Loucy (cell line): Measurements from ENCODE around the gene SNX22.

ENCODE experiments used
- H2AFZ ChIP-seq: fragments of 200-600 bp; sonication (generic); 2 replicates; pipeline ENCODE4 v1.6.0; 2016; ENCODE audit warnings: antibody characterized with exemption, mild to moderate bottlenecking, low read length, moderate library complexity
- H3F3A ChIP-seq: fragments of 200-600 bp; 2 replicates; pipeline ENCODE4 v1.6.0; 2016; ENCODE audit warnings: antibody characterized with exemption, low read depth, mild to moderate bottlenecking
- H3K27me3 ChIP-seq: fragments of 200-600 bp; sonication (generic); 2 replicates; pipeline ENCODE4 v1.6.1; 2014; ENCODE audit warnings: low read length, mild to moderate bottlenecking; ENCODE audit not compliant: insufficient read depth, poor library complexity, severe bottlenecking
- H3K36me3 ChIP-seq: fragments of 200-600 bp; sonication (generic); 2 replicates; pipeline ENCODE4 v1.6.1; 2016; ENCODE audit warnings: low read length; ENCODE audit not compliant: insufficient read depth
- H3K4me1 ChIP-seq: fragments of 200-600 bp; sonication (generic); 2 replicates; pipeline ENCODE4 v1.5.1; 2014; ENCODE audit warnings: low read length, mild to moderate bottlenecking; ENCODE audit not compliant: insufficient read depth, poor library complexity, severe bottlenecking
- H3K4me2 ChIP-seq: fragments of 200-600 bp; sonication (generic); 2 replicates; pipeline ENCODE4 v1.6.0; 2014; ENCODE audit warnings: antibody characterized with exemption, low read length, low read depth, mild to moderate bottlenecking; ENCODE audit not compliant: poor library complexity, severe bottlenecking
- H3K4me3 ChIP-seq: fragments of 200-600 bp; sonication (generic); 2 replicates; pipeline ENCODE4 v1.5.1; 2014; ENCODE audit warnings: low read length, mild to moderate bottlenecking, mixed read lengths; ENCODE audit not compliant: poor library complexity, severe bottlenecking
- H3K79me2 ChIP-seq: fragments of 200-600 bp; sonication (generic); 2 replicates; pipeline ENCODE4 v1.6.1; 2014; ENCODE audit warnings: low read length; ENCODE audit not compliant: insufficient read depth
- H3K9ac ChIP-seq: fragments of 200-600 bp; sonication (generic); 2 replicates; pipeline ENCODE4 v1.6.0; 2014; ENCODE audit warnings: mild to moderate bottlenecking, low read depth, low read length, moderate library complexity; ENCODE audit not compliant: poor library complexity, severe bottlenecking
- H3K9me2 ChIP-seq: fragments of 200-600 bp; sonication (generic); replicated peaks from 2 replicates; pipeline ENCODE4 v1.6.1; 2016; ENCODE audit warnings: low read depth, low read length, mixed read lengths
- H3K9me3 ChIP-seq: fragments of 200-600 bp; sonication (generic); 2 replicates; pipeline ENCODE4 v1.6.1; 2014; ENCODE audit warnings: mild to moderate bottlenecking, antibody characterized with exemption, low read length, low read depth; ENCODE audit not compliant: insufficient read depth
- H4K20me1 ChIP-seq: fragments of 200-600 bp; sonication (generic); 2 replicates; pipeline ENCODE4 v1.6.0; 2014; ENCODE audit warnings: antibody characterized with exemption, low read length, mild to moderate bottlenecking; ENCODE audit not compliant: insufficient read depth, poor library complexity, severe bottlenecking
- CTCF ChIP-seq: fragments of 200-600 bp; sonication (generic); conservative IDR thresholded peaks from 2 replicates; pipeline ENCODE4 v1.5.1; 2014; ENCODE audit warnings: mild to moderate bottlenecking, antibody characterized with exemption, low read length
- EZH2phosphoT487 ChIP-seq: fragments of 200-600 bp; IDR thresholded peaks from 2 replicates; pipeline ENCODE4 v1.6.1; 2018; ENCODE audit warnings: antibody characterized with exemption, mild to moderate bottlenecking, moderate library complexity, borderline replicate concordance

The SNX22 gene

DNA sequence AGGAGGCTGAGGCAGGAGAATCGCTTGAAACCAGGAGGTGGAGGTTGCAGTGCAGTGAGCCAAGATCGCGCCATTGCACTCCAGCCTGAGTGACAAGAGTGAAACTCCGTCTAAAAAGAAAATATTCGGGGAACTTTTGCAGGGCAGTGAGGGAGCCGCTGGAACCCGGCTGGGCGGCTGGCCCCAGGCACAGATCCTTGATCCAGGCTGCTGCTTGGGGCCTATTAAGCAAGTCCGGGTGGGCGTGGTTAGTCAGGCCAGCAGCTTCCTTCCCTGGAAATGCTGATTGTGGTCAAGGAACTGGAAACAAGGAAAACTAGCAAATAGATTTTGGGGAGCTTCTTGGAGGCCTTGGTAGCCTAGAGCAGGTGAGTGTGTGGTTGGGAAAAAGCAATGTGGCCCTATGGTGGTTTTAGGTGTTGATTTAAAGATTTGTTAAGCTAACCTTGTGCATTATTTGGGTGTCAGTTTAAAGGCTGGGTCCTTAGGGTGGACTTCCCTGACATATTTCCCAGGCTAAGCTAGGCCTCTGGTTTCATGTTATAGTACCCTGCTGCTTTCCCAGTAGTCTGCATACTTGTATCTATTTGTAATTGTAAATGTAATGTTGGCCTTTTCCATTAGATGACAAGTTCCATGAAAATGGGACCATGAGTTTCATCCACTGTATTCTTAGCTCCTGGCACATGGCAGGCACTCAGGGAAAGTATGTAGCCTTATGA lies 17.7 kb upstream of the SNX22 start:
- H3K9me3 ChIP-seq, result no peaks in the 10 kb centered on the region
- H3K4me2 ChIP-seq, result no peak overlapping the region
- H3K79me2 ChIP-seq, result no peaks in the 10 kb centered on the region
- peaks cover 91% of the 10 kb centered on the region; the same call in 1 of the 2 replicates for H3K36me3 ChIP-seq
- H3K9ac ChIP-seq, result no peak overlapping the region
- no peaks in the 10 kb centered on the region for H3K4me1 ChIP-seq
- H3F3A ChIP-seq, result no peaks in the 10 kb centered on the region
- H4K20me1 ChIP-seq, result no peaks in the 10 kb centered on the region
- no peaks in the 10 kb centered on the region for H3K9me2 ChIP-seq
- H2AFZ ChIP-seq, result no peak overlapping the region
- TF ChIP-seq EZH2phosphoT487 (no peak), CTCF (no peak)
- H3K4me3 ChIP-seq, result no peak overlapping the region
- no peaks in the 10 kb centered on the region for H3K27me3 ChIP-seq

DNA sequence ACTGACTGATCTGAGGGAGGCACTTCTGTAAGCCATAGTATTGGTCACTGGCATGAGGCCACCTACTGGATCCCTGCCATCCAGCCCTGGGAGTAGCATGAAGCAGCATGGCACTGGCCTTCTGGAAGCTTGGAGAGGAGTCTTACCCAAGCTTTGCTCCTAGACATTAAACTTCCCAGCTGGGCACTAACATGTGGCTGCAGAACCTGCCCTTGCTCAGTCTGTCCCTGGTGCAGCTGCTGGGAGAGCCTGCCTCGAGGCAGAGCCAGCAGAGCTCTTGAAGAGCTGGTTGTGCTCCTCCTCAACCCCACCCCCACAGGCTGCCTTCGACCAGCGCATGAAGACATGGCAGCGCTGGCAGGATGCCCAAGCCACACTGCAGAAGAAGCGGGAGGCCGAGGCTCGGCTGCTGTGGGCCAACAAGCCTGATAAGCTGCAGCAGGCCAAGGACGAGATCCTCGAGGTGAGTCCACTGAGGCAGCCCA lies 17.1 kb upstream of the SNX22 start:
- Histone ChIP-seq H3K4me2 (no peak overlapping the region), H3K4me3 (no peak overlapping the region), H2AFZ (no peak overlapping the region), H3K9ac (no peak overlapping the region), H3F3A (no peaks in the 10 kb centered on the region), H3K9me3 (no peaks in the 10 kb centered on the region), H3K27me3 (no peaks in the 10 kb centered on the region), H3K9me2 (no peaks in the 10 kb centered on the region), H3K36me3 (peaks cover 86% of the 10 kb centered on the region; the same call in 1 of the 2 replicates), H3K79me2 (no peaks in the 10 kb centered on the region), H4K20me1 (no peaks in the 10 kb centered on the region), H3K4me1 (no peaks in the 10 kb centered on the region)
- TF ChIP-seq CTCF, result no peak
- TF ChIP-seq EZH2phosphoT487, result no peak

- Histone ChIP-seq H3K4me3 (no peak overlapping the region), H3K9me2 (no peaks in the 10 kb centered on the region), H3K4me2 (no peak overlapping the region), H3K36me3 (peaks cover 70% of the 10 kb centered on the region; the same call in 1 of the 2 replicates), H3K79me2 (no peaks in the 10 kb centered on the region), H3F3A (no peaks in the 10 kb centered on the region), H3K27me3 (no peaks in the 10 kb centered on the region), H3K9me3 (no peaks in the 10 kb centered on the region), H2AFZ (no peak overlapping the region), H3K9ac (no peak overlapping the region), H4K20me1 (no peaks in the 10 kb centered on the region), H3K4me1 (no peaks in the 10 kb centered on the region)
- TF ChIP-seq CTCF (no peak), EZH2phosphoT487 (no peak)
These were observed 15.2 kb upstream of the SNX22 start for GRCh38 chr15:64136347-64136746.
